ENCODE data around the gene CDH16. TPM values are rescaled to one million over a fixed set of nuclear protein-coding genes. Genes with fewer than 3 reads are reported as not detected.

The CDH16 gene
- total and polyA plus RNA-seq, 2 of the 13 experiments (the other 11 are each of a cell fraction or from before 2014, with no cell fraction given) = 2.7 to 3.9 TPM

GRCh38 chr16:66880288-66881013 is 38.2 kb downstream of the CDH16 start, which contains the start of gene PDP2 (continued):
- TF ChIP-seq KMT2B (CRISPR knock-in tag; IDR thresholded peaks at IDR 0.05) = peak; percentile 91
- TF ChIP-seq ZFYVE20 (CRISPR knock-in tag; IDR thresholded peaks at IDR 0.05; ENCODE audit: borderline replicate concordance, low read depth) = no peak
- no peak for TF ChIP-seq ZNF562 (CRISPR knock-in tag; IDR thresholded peaks at IDR 0.05; ENCODE audit: borderline replicate concordance)
- no peak for TF ChIP-seq RFX1 (IDR thresholded peaks at IDR 0.05)
- TF ChIP-seq ZKSCAN5 (CRISPR knock-in tag; IDR thresholded peaks at IDR 0.05) = no peak; the same call in 1 of the 2 replicates
- peak; percentile 87 for TF ChIP-seq TARDBP (CRISPR knock-in tag; IDR thresholded peaks at IDR 0.05)
- TF ChIP-seq NFATC3 (CRISPR knock-in tag; IDR thresholded peaks at IDR 0.05) = peak; percentile 72; the same call in 1 of the 2 replicates
- TF ChIP-seq ETS1 (CRISPR knock-in tag; IDR thresholded peaks at IDR 0.05) = peak; percentile 95; the same call in 1 of the 2 replicates
- peak; percentile 24; the same call in 1 of the 2 replicates for TF ChIP-seq ZNF234 (CRISPR knock-in tag; conservative IDR thresholded peaks at IDR 0.05)
- peak; percentile 77 for TF ChIP-seq ZNF747 (CRISPR knock-in tag; IDR thresholded peaks at IDR 0.05; ENCODE audit: borderline replicate concordance)
- peak; percentile 63 for TF ChIP-seq ASH2L (IDR thresholded peaks at IDR 0.05; ENCODE audit: insufficient read length, low read depth, low read length)
- TF ChIP-seq PTBP1 (IDR thresholded peaks at IDR 0.05; ENCODE audit: low read depth, low read length, poor library complexity, severe bottlenecking) = no peak
- peak; percentile 89 for TF ChIP-seq HNRNPK (IDR thresholded peaks at IDR 0.05; ENCODE audit: low read depth, low read length, poor library complexity, severe bottlenecking)
- peak; percentile 69; the same call in 1 of the 2 replicates for TF ChIP-seq HBP1 (CRISPR knock-in tag; IDR thresholded peaks at IDR 0.05; ENCODE audit: low read depth)
- TF ChIP-seq KLF6 (CRISPR knock-in tag; IDR thresholded peaks at IDR 0.05) = peak; percentile 93
- TF ChIP-seq ZNF670 (CRISPR knock-in tag; IDR thresholded peaks at IDR 0.05; ENCODE audit: borderline replicate concordance) = no peak
- peak; percentile 100 for TF ChIP-seq PBX2 (CRISPR knock-in tag; IDR thresholded peaks at IDR 0.05)
- TF ChIP-seq RBFOX2 (IDR thresholded peaks at IDR 0.05; ENCODE audit: low read depth, low read length) = peak; percentile 94
- TF ChIP-seq PCBP2 (optimal IDR thresholded peaks at IDR 0.05; ENCODE audit: low read depth, low read length, poor library complexity, severe bottlenecking) = no peak
- TF ChIP-seq TMF1 (CRISPR knock-in tag; IDR thresholded peaks at IDR 0.05; ENCODE audit: low read depth) = peak; percentile 60; the same call in 1 of the 2 replicates

All from HepG2 (cell line).